Mammary epithelial cell (primary cell): Measurements from ENCODE around the gene MGST1.

Source experiments
- EZH2 ChIP-seq: IDR thresholded peaks from 2 replicates; pipeline ENCODE4 v1.6.1; 2012; ENCODE audit warnings: low read length, inconsistent platforms, borderline replicate concordance
- TF ChIP-seq, protein P1 (sequence below), 2 donors: IDR thresholded peaks in 1 of 2; conservative IDR thresholded peaks in 1 of 2; 2 replicates each; pipeline ENCODE4 v1.5.1; 2011 to 2012; ENCODE audit warnings: inconsistent platforms in 2 of 2, low read length in 2 of 2, mild to moderate bottlenecking in 2 of 2, control low read depth in 1 of 2, low read depth in 1 of 2; ENCODE audit not compliant: insufficient read depth in 1 of 2; ENCODE audit errors: extremely low read depth in 1 of 2

DNA sequence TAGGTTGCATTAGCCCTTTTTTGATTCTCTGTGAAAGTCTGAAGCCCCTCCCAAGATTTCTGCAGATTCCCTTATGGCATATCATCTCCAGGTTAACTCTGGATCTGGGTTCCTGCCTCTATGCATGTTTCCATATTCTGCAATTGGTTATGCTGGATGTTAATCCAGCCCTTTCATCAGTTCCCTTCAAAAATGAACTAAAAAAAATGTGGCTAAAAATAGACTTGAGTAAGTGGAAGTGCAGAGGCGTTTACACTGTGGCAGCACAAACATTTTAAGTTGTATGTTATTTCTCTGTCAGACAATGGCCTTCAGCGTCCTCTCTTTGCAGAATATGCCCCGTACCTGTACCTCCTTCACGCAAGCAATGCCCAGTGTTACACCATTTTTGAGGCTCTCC, 11.4 kb downstream of the MGST1 start:
- TF ChIP-seq, protein P1, sequence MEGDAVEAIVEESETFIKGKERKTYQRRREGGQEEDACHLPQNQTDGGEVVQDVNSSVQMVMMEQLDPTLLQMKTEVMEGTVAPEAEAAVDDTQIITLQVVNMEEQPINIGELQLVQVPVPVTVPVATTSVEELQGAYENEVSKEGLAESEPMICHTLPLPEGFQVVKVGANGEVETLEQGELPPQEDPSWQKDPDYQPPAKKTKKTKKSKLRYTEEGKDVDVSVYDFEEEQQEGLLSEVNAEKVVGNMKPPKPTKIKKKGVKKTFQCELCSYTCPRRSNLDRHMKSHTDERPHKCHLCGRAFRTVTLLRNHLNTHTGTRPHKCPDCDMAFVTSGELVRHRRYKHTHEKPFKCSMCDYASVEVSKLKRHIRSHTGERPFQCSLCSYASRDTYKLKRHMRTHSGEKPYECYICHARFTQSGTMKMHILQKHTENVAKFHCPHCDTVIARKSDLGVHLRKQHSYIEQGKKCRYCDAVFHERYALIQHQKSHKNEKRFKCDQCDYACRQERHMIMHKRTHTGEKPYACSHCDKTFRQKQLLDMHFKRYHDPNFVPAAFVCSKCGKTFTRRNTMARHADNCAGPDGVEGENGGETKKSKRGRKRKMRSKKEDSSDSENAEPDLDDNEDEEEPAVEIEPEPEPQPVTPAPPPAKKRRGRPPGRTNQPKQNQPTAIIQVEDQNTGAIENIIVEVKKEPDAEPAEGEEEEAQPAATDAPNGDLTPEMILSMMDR (conservative IDR thresholded peaks at IDR 0.05 in 1 of 2, IDR thresholded peaks at IDR 0.05 in 1 of 2; ENCODE audit: extremely low read depth in 1 of 2, insufficient read depth in 1 of 2, low read depth in 1 of 2, low read length in 2 of 2) = no peak
- no peak for TF ChIP-seq EZH2
